Occipital lobe (tissue), 2 donors: ENCODE results near the gene DAO. TPM values are rescaled to one million over a fixed set of nuclear protein-coding genes. Genes with fewer than 3 reads are reported as not detected.

Source experiments
- DNase-seq: peaks from one replicate; lab custom pipeline; 2025; lab: John Stamatoyannopoulos, UW
- total RNA-seq: library from RNA; depleted of rRNA; stranded (reverse); fragments of >200 nt; gene quantifications from one replicate; pipeline ENCODE4 v1.2.3, GENCODE V29; 2014

Gene DAO
- total RNA-seq, 1 donor from 2014 or later: not detected

GRCh38 chr12:108875280-108875679 is 4.6 kb upstream of the DAO start:
- no peak for DNase-seq

GRCh38 chr12:108875682-108876361 is 4.1 kb upstream of the DAO start:
- no peak for DNase-seq

- no peak for DNase-seq
These were observed 3.3 kb upstream of the DAO start for GRCh38 chr12:108876550-108876949.

DNA sequence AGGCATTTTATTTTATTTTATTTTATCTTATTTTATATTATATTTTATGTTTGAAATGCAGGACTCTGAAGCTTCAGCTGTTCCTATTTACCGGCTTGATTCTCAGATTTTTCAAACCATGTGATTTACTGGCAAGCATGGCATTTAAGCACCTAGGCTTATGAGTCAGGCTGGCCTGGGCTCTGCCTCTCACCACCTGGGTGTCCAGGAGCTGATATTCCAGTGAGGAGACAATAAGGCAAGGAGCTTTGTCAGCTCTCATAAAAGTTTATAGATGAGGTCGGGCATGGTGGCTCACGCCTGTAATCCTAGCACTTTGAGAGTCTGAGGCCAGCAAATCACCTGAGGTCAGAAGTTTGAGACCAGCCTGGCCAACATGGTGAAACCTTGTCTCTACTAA is 2.1 kb downstream of the DAO start:
- no peak for DNase-seq

- no peak for DNase-seq
These were observed 4.5 kb downstream of the DAO start for GRCh38 chr12:108884116-108885012.

GRCh38 chr12:108886873-108887629 is 7.2 kb downstream of the DAO start:
- DNase-seq: no peak

DNA sequence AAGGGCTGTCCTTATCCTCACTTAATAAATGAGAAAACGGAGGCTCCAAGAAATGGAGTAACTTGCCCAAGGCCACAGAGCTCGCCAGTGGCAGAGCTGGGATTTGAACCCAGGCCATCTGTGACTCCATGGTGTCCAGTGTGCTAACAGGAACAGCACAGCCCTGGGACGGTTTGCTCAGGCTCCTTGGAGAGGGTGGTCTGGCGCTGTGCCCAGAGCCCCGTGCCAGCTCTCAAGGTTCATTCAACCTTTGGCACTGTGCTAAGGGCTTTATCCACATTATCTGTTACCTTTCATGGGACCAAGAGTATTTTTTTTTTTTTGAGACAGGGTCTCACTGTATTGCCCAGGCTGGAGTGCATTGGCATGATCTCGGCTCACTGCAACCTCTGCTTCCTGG is 8.1 kb downstream of the DAO start:
- DNase-seq: no peak

DNA sequence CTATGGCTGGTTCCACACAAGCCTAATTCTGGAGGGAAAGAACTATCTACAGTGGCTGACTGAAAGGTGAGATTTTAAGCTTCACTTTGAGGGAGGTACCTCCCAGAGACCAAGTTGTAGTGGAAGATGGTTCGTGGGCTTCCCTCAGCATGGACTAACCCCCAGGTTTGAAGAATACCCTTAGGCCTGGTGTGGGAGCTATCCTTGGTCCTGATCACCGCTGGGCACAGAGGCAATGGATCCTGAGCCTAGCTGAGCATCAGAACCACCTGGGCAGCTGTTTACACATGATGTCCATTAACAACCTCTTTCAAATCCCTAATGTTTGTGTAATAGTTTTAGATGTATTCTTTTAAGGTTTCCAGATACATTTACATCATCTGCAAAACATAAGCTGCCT is 10.3 kb downstream of the DAO start:
- DNase-seq: no peak

- DNase-seq: no peak
These were observed 15.4 kb downstream of the DAO start for GRCh38 chr12:108895220-108895802.

DNA sequence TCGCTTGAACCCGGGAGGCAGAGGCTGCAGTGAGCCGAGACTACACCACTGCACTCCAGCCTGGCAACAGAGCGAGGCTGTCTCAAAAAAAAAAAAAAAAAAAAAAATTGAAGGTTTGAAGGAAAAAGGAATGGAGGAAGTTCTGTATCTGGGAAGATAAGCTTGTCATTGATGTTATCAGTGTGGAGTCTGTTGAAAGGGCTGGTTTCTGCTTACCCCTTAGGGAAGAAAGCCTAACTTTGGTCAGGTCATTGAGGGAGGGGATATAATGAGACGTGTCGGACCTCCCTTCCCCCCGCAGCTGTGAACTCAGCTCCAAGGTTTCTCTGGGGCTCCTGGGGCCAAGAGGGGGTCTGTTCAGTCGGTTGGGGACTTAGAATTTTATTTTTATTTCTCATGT is 16.4 kb downstream of the DAO start:
- no peak for DNase-seq

- no peak for DNase-seq
These were observed 16.9 kb downstream of the DAO start for GRCh38 chr12:108896817-108897216.

- no peak for DNase-seq
These were observed 19.3 kb downstream of the DAO start for GRCh38 chr12:108899145-108899544.

- no peak for DNase-seq
These were observed 25.8 kb downstream of the DAO start for GRCh38 chr12:108905725-108906124.

DNA sequence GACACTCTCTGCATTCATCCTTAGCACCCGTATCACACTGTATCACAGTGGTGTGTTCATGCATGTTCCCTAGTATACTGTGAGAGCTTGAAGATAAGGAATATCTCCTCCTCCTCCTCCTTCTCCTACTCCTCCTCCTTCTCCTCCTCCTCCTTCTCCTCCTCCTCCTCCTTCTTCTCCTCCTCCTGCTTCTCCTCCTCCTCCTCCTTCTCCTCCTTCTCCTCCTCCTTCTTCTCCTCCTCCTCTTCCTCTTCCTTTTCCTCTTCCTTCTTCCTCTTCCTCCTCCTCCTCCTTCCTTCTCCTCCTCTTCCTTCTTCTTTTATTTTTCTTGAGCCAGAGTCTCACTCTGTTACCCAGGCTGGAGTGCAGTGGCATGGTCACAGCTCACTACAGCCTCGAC is 27.1 kb downstream of the DAO start:
- no peak for DNase-seq

GRCh38 chr12:108907839-108908351 is 28.0 kb downstream of the DAO start:
- DNase-seq: no peak

DNA sequence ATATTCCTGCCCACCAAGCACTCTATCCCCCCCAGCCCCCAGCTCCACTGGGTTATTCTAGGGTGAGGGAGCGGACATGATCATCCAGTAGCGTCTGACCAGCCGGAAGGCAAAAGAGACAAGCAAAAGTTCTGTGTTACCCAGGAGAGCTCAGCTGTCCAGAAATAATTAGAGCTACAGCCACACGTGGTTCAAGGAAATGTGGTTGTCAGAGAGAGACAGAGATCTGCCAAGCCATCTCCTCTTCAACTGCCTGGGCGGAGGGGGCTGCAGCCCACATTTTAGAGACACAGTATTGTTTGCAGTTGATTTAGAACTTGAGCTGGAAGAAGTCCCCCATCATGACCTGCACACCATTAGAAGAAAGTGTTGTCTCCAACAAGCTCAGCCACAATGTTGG is 30.4 kb downstream of the DAO start:
- no peak for DNase-seq

DNA sequence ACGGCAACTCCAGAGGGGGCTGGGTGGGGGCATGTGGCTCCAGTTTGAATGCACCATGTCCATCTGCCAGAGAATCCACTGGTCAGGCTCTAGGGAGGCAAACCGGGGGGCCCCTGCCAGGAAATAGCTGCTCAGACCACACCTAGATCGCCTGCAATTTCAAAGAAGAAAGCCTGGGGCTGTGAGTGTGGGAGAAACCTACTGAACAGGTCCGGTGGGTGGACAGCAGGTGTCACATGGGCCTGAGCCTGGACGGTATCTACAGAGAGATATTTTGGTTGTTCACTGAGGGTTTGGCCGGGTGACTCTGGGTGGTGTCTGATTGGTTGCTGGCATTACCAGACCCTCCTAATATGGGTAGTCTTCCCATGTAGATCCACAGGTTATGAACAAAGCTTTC is 32.0 kb downstream of the DAO start:
- no peak for DNase-seq

DNA sequence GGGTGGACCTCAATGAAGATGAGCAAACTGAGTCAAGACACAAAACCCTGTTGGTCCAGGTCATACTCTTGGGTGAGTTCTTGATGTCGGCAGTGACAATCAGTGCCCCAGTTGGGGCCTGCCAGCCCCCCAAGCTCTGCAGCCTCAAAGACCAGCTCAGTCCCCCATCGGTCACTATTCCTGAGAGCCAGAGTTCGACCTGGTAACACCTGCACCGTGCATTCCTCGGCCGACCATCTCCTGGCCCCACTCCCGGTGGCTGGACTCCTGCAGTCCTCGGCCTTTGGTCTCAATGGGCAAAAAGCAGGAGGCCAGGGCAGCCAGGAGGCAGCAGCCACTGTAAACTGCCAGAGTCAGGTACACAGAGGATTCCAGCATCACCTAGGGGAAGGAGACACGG is 32.5 kb downstream of the DAO start:
- no peak for DNase-seq

DNA sequence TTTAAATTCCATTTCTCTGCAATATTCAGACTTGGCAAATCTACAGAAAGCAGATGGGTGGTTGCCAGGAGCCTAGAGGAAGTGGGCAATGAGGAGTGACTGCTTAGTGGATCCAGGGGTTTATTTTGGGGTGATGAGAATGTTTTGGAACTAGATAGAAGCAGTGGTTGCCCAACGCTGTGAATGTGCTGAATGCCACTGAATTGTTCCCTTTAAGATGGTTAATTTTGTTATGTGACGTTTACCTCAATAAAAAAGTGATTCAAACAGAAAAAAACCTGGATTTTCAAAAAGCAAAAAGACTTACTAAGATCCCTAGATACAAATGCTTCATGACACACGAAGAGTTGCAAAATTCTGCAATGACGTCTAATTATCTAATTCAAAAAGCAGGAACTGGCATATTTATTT is 34.2 kb downstream of the DAO start:
- no peak for DNase-seq

DNA sequence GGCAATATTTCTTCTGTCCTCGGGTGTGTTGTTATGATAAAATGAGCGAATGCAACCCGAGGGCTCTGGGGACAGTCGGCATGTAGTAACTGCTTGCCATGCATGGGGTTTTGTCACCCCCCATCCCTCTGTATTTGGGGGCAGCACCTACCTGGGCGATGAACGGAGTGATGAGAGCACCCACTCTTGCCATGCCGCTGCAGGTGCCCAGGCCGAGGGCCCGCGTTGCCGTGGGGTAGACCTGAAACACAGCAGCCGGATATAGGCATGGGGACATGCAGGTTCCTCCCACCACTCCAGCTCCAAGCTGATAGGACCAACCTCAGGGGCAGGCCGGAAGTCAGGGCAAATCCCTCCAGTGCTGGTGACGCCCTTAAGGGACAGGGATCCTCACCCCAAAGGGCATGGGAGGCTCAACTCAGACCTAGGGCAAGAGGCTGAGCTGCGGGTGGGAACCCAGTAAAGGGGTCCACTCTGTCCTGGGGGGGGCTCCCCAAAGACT is 35.8 kb downstream of the DAO start:
- no peak for DNase-seq

DNA sequence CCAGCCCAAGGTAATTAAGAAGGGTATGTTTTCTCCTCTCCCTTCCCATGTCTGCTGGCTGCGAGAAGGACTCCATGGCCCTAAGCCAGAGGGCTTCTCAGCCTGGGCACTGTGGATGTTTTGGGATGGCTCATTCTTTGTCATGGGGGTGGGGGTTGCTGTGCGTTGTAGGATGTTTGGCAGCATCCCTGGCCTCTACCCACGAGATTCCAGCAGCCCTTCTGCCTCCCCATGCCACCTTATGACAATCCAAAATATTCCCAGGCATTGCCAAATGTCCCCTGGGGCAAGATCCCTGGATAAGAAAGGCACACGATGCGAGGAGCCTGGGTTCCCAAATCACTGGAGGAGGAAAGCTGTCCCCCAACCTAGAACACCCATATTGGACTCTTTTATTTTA is 36.4 kb downstream of the DAO start:
- no peak for DNase-seq
